HG03175 (cell line): ENCODE results near the gene CCNE1.
"Not testable (repeated sequence)": the region's sequence is repeated elsewhere in the genome, so short reads cannot be mapped to it uniquely, and the experiment has no call there.

ENCODE experiments used
- ATAC-seq: cut with Tn5 transposase; IDR thresholded peaks from one replicate; pipeline ENCODE4 v1.9.1; 2021; ENCODE audit warnings: mild to moderate bottlenecking, moderate library complexity; ENCODE audit not compliant: unreplicated experiment

Gene CCNE1

GRCh38 chr19:29812080-29812880, 489 bp downstream of the CCNE1 start:
- ATAC-seq = no peak

GRCh38 chr19:29812881-29813275, 1.1 kb downstream of the CCNE1 start:
- no peak for ATAC-seq

GRCh38 chr19:29813642-29814041, 1.9 kb downstream of the CCNE1 start:
- ATAC-seq = no peak

GRCh38 chr19:29815231-29815630, 3.4 kb downstream of the CCNE1 start:
- ATAC-seq = no peak

- ATAC-seq = no peak
Observed at GRCh38 chr19:29817316-29817715, 5.5 kb downstream of the CCNE1 start.

GRCh38 chr19:29819300-29819699, 7.5 kb downstream of the CCNE1 start:
- no peak for ATAC-seq

- ATAC-seq = no peak
Observed at GRCh38 chr19:29819986-29820385, 8.2 kb downstream of the CCNE1 start.

- ATAC-seq = no peak
Observed at GRCh38 chr19:29823581-29824330, 12.0 kb downstream of the CCNE1 start.

GRCh38 chr19:29825263-29825662, 13.5 kb downstream of the CCNE1 start:
- ATAC-seq = not testable (repeated sequence)

GRCh38 chr19:29831041-29831548, 19.3 kb downstream of the CCNE1 start:
- ATAC-seq = no peak

- ATAC-seq = no peak
Observed at GRCh38 chr19:29831686-29832085, 19.9 kb downstream of the CCNE1 start.

- ATAC-seq = no peak
Observed at GRCh38 chr19:29832801-29833200, 21.0 kb downstream of the CCNE1 start.

- no peak for ATAC-seq
Observed at GRCh38 chr19:29833614-29834261, 21.9 kb downstream of the CCNE1 start.

GRCh38 chr19:29834991-29835846, 23.4 kb downstream of the CCNE1 start:
- ATAC-seq = no peak

GRCh38 chr19:29836409-29836825, 24.6 kb downstream of the CCNE1 start:
- peak; percentile 42 for ATAC-seq

- peak; percentile 74 for ATAC-seq
Observed at GRCh38 chr19:29837448-29837981, 25.7 kb downstream of the CCNE1 start.

- ATAC-seq = no peak
Observed at GRCh38 chr19:29837996-29838395, 26.2 kb downstream of the CCNE1 start.

- no peak for ATAC-seq
Observed at GRCh38 chr19:29840066-29840950, 28.5 kb downstream of the CCNE1 start.

GRCh38 chr19:29841209-29841558, 29.4 kb downstream of the CCNE1 start:
- no peak for ATAC-seq
